Measurements from ENCODE around the gene CAND2.
A peak's percentile ranks its signal among the peaks of the same experiment; 100 is the strongest.
"Not testable (repeated sequence)": the region's sequence is repeated elsewhere in the genome, so short reads cannot be mapped to it uniquely, and the experiment has no call there.

CAND2 gene

DNA sequence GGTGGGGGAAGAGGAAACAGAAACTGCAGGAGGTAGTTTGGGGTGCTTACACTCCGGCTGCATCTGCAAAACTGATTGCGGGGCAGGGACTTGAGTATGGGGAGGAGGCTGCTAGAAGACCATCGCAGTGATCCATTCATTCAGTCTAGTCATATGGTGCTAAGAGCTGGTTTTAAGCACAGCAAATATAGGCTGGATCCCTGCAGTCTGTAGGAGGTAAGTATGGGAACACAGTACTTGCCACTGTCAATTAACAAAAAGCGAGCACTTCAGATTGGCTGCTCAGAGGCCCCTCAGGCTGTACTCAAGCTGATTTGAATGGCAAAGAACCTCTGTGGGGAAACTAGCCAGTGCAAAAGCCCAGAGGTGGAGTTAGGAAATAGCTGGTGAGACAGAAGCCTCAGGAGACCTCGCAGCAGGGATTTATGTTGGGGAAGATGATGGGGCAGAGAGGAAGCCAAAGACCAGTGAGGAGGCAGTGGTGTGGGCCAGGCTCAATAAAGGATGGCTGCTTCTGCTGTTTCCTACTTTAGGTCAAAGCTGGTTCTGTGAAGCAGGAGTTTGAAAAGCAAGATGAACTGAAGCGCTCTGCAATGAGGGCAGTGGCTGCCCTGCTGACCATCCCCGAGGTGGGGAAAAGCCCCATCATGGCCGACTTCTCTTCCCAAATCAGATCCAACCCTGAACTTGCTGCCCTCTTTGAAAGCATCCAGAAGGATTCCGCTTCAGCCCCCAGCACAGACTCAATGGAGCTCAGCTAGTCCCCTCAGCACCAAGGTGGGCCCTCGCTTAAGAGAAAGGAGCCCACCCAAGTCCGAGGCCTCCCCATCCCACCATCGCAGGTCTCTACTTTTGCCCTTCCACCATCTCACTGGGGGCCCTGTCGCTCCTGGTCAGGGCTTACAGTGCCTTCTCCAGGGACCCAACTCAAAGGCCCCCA lies 37.0 kb downstream of the CAND2 start:
- no peak for DNase-seq

DNA sequence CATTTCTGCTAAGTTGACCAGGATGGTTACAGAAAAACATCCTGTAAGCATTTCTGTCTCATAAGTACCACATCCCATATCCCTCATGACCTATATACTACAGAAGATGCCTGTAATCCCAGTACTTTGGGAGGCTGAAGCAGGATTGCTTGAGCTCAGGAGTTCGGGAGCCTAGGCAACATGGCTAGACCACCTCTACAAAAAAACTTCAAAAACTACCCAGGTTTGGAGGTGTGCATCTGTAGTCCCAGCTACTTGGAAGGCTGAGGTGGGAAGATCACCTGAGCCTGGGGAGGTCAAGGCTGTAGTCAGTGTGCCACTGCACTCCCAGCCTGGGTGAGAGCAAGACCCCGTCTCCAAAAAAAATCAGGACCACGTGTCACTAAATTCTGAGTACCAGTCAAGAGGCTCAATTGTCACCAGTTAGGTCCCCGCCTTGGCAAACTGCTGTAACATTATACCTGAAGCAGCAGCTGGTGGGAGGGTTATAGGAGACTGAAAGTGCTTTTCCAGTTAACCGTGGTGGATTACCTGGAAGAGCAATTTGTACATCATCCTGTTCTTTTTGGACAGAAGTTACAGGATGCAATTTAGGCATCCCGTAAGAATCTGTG lies 38.7 kb downstream of the CAND2 start:
- DNase-seq: no peak

GRCh38 chr3:12837295-12837986 lies 41.0 kb downstream of the CAND2 start:
- DNase-seq: no peak

DNA sequence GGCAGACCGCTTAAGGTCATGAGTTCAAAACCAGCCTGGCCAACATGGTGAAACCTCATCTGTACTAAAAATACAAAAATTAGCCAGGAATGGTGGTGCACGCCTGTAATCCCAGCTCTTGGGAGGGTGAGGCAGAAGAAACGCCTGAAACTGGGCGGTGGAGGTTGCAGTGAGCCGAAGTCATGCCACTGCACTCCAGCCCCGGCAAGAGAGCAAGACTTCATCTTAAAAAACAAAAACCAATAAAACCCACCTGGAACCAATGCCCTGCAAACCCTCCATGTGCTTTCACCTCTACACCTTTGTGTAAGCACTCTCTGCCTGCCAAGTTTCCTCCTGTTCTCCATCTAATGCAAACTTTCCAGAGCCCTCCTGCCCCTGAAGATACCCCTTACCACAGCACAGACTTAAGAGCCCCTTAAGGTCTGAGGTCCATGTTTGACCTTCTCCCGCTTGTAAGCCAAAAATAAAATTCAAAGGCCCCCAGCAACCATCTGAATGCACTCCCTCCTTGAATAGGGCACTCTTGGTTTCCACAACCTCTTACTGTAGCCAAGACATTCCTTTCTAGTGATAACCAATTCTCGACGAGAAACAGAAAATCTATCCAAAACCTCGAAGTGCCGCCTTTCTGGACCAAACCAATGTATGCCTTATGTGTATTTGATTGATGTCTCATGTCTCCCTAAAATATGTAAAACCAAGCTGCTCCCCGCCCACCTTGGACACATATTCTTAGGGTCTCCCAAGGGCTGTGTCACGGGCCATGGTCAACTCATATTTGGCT lies 41.9 kb downstream of the CAND2 start:
- no peak for DNase-seq

- DNase-seq: no peak
Observed at GRCh38 chr3:12839156-12839946, 42.9 kb downstream of the CAND2 start.

DNA sequence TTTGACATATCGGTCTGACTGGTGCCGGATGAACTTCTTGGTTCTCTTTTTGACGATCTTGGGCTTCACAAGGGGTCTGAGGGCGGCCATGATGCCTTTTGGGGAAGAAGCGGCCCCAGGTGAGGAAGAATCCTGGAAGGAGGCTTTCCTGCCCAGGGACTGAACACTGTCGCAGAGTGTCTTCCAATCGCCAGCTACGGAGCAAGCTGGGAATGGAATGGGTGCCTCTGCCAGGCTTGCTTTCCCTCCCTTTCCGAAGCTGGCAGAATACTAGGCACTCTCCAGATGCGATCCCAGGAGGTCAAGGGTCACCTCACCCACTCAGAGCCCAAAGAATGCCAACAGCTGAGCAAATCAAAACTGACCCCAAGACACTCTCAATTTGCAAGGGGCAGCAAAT lies 43.7 kb downstream of the CAND2 start:
- not testable (repeated sequence) for DNase-seq

GRCh38 chr3:12840591-12841148 lies 44.2 kb downstream of the CAND2 start:
- peak; percentile 36 for DNase-seq

DNA sequence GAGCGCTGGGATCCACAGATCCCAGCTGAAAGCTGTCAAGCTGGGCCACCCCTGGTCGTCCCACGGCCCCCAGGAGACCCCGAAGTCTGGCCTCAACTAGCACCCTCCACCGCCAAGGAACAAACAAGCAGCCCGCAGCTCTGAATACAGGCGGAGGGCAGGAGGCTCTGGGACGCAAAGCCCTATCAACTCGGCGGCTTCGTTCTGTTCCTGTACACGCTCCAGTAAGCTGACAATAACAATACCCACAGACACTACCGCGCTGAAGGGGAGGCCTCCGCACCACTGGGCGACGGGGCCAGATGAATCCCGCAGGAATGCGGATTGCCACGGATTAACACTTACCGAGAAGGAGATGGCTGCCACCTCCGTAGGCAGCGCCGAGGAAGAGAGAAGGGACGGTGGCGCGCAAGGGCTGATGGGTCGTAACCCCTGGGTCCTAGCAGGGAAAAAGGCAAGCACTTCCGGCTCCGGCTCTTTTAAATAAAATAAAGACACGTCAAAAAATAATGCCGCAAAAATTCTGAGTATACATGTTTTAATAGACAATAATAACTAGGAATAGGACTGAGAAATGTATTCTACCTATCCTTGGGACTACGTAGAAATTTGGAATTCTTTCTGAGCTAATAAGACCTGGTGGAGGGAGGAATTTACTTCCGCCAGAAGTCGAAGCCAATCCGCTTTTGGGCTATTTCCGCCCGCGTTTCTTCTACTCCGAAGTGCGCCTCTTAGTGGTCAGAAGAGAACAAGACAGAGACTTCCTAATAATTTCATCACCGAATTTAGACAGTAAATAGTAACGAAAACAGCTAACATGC lies 44.9 kb downstream of the CAND2 start, which contains the start of gene RPL32:
Gene RPL32, minus strand, starts transcription at position 417 of the 821 bp plus-strand sequence. CDS start 1,328 bp downstream, outside the sequence.
- DNase-seq: peak; percentile 81

DNA sequence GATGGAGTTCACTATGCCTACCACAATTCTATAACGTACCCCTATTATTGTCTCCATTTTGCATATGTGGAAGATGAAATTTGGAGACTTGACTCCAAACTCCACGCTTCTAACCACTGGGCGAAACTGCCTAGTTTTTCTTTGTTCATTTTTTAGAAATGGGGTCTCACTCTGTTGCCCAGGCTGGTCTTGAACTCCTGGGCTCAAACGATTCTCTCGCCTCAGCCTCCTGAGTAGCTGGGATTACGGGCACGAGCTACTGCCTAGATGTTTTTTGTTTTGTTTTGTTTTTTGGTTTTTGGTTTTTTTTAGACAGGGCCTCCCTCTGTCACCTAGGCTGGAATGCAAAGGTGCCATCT lies 45.5 kb downstream of the CAND2 start:
- no peak for DNase-seq

- DNase-seq: no peak
Observed at GRCh38 chr3:12842469-12842868, 46.0 kb downstream of the CAND2 start.

DNA sequence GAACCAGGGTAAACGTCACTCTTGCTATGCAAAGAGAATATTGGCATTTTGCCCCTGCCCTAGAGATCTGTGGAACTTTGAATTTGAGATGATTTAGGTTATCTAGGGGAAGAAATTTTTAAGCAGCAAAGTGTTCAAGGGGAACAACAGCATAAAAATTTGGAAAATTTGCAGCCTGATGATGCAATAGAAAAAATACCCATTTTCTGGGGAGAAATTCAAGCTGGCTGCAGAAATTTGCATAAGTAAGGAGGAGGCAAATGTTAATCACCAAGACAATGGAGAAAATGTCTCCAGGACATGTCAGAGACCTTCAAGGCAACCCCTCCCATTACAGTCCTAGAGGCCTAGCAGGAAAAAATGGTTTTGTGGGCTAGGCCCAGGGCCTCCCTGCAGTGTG lies 49.3 kb downstream of the CAND2 start:
- DNase-seq: no peak

DNA sequence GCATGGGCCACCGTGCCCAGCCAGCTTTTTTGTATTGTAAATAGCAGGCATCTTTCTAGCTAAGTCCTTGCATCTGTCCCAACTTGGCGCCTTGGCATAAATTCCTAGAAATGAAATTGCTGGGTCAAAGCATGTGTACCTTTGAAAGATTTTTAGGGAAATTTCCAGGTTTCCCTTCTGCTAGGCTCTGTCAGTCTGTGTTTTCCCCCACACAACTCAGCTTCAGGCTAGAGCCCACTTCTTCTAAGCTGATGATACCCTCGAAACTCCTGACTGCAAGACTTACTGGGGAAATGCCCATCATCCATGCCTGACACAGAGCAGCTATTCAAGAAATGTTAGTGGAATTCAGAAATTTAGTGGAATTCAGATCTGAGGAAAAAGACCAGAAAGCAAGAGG lies 55.7 kb downstream of the CAND2 start:
- no peak for DNase-seq

- DNase-seq: not testable (repeated sequence)
Observed at GRCh38 chr3:12853847-12854246, 57.4 kb downstream of the CAND2 start.

DNA sequence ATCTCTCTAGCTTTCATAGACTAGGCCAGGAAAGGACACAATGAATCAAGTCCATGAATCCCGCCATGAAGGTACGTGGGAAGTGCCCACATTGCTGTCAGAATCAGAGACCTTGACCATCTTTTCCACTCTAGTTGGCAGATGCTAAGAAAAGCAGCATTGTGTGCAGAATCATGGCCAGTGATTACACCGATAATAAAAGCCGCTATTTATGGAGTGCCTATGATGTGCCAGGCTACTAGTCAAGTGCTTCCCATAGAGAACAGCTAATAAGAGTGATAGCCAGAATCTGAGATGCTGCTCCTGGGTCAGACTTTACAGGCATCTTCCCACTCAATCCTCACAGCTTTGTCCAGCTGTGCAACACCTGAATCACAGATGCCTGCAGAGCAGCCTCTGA lies 58.1 kb downstream of the CAND2 start:
- no peak for DNase-seq

DNA sequence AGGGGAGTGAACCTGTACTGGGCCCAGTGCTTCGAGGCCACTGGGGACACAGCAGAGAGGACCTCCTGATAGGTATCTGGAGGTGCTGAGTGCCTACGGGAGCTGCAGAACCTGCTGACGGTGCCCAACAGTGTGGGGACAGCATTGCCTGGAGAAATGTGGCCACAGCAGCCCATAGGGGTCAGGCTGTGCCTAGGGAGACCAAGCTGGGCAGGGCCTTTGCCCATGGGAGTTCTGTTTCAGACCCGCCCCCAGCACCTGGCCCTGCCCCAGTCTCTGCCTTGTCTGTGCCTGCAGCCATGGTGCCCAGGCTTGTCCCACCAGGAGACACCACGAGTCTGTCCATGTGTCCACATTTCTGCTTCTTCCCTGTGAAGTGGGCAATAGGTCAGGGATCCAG lies 60.1 kb downstream of the CAND2 start:
- DNase-seq: no peak

- DNase-seq: no peak
Observed at GRCh38 chr3:12859840-12860239, 63.4 kb downstream of the CAND2 start.

DNA sequence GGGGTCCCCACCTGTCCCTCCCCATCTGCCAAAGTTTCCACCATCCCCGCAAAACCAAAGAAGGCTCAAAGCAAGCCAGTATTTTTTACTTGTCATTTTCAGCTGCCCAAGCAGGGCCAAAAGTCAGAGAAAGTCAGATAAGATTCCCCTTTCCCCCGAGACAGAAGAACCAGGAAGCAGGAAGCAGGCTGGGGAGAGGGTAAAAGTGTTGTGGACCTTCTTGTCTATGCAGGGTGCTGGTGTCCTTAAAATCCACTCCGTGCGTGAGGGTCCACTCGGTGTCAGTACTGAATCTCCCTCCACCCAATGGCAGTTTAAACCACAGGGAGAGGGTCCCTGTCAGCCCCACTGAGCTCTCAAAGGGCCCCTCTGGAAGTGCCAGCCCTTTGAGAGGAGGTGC lies 65.1 kb downstream of the CAND2 start:
- DNase-seq: no peak

GRCh38 chr3:12862387-12862786 lies 65.9 kb downstream of the CAND2 start:
- no peak for DNase-seq

DNA sequence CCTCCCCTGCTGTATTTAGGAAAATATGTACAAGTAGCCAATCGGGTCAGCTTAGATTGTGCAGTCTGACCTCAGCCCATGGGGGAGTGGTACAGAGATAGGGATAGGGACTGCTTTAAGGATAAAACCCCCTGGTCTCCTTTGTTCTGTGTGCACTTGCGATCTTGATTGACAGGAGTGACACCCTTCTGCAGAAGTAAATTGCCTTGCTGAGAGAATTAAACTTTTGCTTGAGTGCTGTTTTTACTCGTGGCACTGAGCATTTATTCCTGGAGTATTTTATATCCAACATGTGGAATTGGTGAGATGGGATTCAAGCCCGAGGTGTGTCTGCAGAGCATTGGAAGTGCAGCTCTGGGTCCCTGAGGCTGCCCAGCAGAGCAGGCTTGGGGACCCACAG lies 68.8 kb downstream of the CAND2 start:
- DNase-seq: no peak

GRCh38 chr3:12866836-12867235 lies 70.4 kb downstream of the CAND2 start:
- DNase-seq: no peak
